Measurements from ENCODE around the gene ATR. TPM values are rescaled to one million over a fixed set of nuclear protein-coding genes. Genes with fewer than 3 reads are reported as not detected.

The ATR gene
- total RNA-seq, 2 experiments from 2014 or later = 29.0 to 29.5 TPM

DNA sequence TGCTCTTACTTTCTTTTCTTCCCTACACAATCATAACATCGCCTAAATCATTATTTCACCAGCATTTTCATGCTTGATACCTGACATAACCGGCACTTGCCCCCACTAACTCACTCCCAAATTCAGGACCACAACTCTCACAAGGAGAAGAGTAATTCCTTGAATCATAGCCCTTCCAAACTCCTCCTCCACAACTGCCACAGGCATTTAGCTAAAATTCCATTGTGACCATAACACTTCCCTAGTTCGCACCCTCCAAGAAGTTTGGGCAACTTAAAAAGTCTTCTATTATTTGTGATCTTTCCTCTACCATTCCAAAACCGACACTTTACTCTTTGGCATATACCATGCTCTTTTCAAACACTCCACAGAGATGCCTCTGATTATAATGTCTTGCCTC lies 71.3 kb downstream of the ATR start:
- ChIA-PET POLR2A (no interaction called here), CTCF (no interaction called here)
- no peaks in the 10 kb centered on the region for H3K27me3 Mint-ChIP-seq
- H3K27me3 ChIP-seq (ENCODE audit: control insufficient read depth in 1 of 2, insufficient read depth in 2 of 2, low read length in 2 of 2) = no peaks in the 10 kb centered on the region
- peaks cover 10% of the 10 kb centered on the region for H3K4me1 ChIP-seq (ENCODE audit: insufficient read depth, low read length)
- ATAC-seq (ENCODE audit: poor library complexity) (no peak), DNase-seq (no peak)
- H3K4me3 ChIP-seq (ENCODE audit: low read length) = no peak overlapping the region
- no peaks in the 10 kb centered on the region for H3K9me3 ChIP-seq (ENCODE audit: control insufficient read depth in 1 of 2, insufficient read depth in 1 of 2, low read length in 2 of 2)
- intact Hi-C loops (cut with DNase I, micrococcal nuclease) = no loop called here
- peaks cover 27% of the 10 kb centered on the region for H3K36me3 ChIP-seq (ENCODE audit: insufficient read depth, low read length)
- peaks cover 12% of the 10 kb centered on the region for H3K4me1 Mint-ChIP-seq (ENCODE audit: low read depth)
- no peak overlapping the region for H3K27ac ChIP-seq (ENCODE audit: low read depth in 1 of 2, low read length in 2 of 2)
- H3K4me3 Mint-ChIP-seq = no peak overlapping the region
- no peaks in the 10 kb centered on the region for H3K9me3 Mint-ChIP-seq
- H3K36me3 Mint-ChIP-seq (ENCODE audit: low read depth) = peaks cover 72% of the 10 kb centered on the region
- no peak overlapping the region for H3K27ac Mint-ChIP-seq
- TF ChIP-seq, protein P1, sequence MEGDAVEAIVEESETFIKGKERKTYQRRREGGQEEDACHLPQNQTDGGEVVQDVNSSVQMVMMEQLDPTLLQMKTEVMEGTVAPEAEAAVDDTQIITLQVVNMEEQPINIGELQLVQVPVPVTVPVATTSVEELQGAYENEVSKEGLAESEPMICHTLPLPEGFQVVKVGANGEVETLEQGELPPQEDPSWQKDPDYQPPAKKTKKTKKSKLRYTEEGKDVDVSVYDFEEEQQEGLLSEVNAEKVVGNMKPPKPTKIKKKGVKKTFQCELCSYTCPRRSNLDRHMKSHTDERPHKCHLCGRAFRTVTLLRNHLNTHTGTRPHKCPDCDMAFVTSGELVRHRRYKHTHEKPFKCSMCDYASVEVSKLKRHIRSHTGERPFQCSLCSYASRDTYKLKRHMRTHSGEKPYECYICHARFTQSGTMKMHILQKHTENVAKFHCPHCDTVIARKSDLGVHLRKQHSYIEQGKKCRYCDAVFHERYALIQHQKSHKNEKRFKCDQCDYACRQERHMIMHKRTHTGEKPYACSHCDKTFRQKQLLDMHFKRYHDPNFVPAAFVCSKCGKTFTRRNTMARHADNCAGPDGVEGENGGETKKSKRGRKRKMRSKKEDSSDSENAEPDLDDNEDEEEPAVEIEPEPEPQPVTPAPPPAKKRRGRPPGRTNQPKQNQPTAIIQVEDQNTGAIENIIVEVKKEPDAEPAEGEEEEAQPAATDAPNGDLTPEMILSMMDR (IDR thresholded peaks at IDR 0.05) = no peak

DNA sequence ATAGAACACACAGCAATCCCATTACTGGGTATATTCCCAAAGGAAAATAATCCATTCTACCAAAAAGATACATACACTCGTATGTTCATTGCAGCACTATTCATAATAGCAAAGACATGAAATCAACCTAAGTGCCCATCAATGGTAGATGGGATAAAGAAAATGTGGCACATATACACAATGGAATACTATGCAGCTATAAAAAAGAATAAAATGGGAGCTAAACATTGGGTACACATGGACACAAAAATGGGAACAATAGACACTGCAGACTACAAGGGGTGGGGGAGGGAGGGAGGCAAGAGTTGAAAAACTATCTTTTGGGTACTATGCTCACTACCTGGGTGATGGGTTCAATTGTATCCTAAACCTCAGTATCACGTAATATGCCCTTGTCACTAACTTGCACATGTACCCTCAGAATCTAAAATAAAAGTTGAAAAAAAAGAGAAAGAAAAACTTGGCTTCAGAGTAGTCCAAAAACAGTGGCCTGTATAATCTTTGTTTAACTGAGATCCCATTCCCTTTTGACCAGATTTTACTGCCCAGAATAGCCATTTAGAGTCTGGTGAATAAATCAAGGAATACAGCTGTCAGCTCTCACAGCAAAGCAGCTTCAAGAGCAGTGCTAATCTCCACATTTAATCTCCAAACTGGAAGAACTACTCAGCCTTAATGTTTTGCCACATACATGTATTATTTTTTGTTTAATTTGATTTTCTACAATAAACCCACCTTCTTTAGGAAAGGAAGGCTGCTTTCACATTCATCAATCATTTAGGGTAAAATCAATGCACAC lies 76.1 kb downstream of the ATR start:
- ChIA-PET CTCF (no interaction called here), POLR2A (no interaction called here)
- Histone ChIP-seq H3K36me3 (ENCODE audit: insufficient read depth, low read length) (peaks cover 42% of the 10 kb centered on the region), H3K4me1 (ENCODE audit: insufficient read depth, low read length) (no peaks in the 10 kb centered on the region), H3K27me3 (ENCODE audit: control insufficient read depth in 1 of 2, insufficient read depth in 2 of 2, low read length in 2 of 2) (no peaks in the 10 kb centered on the region), H3K9me3 (ENCODE audit: control insufficient read depth in 1 of 2, insufficient read depth in 1 of 2, low read length in 2 of 2) (no peaks in the 10 kb centered on the region), H3K4me3 (ENCODE audit: low read length) (no peak overlapping the region), H3K27ac (ENCODE audit: low read depth in 1 of 2, low read length in 2 of 2) (no peak overlapping the region)
- no peaks in the 10 kb centered on the region for H3K4me1 Mint-ChIP-seq (ENCODE audit: low read depth)
- DNase-seq (no peak), ATAC-seq (ENCODE audit: poor library complexity) (no peak)
- TF ChIP-seq, protein P1 (IDR thresholded peaks at IDR 0.05) = no peak
- no peak overlapping the region for H3K27ac Mint-ChIP-seq
- H3K9me3 Mint-ChIP-seq = no peaks in the 10 kb centered on the region
- H3K36me3 Mint-ChIP-seq (ENCODE audit: low read depth) = peaks cover 75% of the 10 kb centered on the region
- intact Hi-C loops (cut with DNase I, micrococcal nuclease) = no loop called here
- H3K4me3 Mint-ChIP-seq = no peak overlapping the region
- H3K27me3 Mint-ChIP-seq = no peaks in the 10 kb centered on the region

DNA sequence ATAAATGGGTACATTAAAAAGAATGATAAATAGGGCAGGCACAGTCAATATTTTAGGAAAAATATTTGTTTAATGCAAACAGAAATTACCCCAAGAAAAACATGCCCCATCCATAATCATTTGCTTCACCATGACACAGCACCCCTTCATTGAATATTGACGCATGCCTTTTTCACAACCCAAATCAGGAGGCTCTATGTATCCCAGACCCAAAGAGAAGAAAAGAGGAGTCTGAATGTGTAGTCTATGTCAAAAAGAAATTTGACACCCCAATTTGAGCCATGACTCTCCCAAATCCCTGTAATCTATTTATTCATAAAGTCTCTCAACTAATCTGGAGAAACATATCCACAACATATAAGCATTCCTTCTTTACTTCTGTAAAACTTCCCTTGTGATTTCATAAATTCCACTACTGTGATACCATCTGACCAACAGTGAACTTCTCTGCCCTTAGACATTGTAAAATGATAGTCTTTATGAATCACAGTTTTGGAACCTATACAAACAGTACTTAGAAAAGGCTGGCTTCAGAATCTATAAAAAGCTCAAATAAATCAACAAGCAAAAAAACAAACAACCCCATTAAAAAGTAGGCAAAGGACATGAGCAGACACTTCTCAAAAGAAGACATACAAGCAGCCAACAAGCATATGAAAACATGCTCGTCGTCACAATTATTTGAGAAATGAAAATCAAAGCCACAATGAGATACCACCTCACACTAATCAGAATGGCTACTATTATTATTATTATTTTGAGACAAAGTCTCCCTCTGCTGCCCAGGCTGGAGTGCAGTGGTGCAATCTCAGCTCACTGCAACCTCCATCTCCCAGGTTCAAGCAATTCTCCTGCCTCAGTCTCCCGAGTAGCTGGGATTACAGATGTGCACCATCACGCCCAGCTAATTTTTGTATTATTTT lies 77.3 kb downstream of the ATR start:
- Histone ChIP-seq H3K27ac (ENCODE audit: low read depth in 1 of 2, low read length in 2 of 2) (no peak overlapping the region), H3K4me1 (ENCODE audit: insufficient read depth, low read length) (no peaks in the 10 kb centered on the region), H3K9me3 (ENCODE audit: control insufficient read depth in 1 of 2, insufficient read depth in 1 of 2, low read length in 2 of 2) (no peaks in the 10 kb centered on the region), H3K36me3 (ENCODE audit: insufficient read depth, low read length) (peaks cover 52% of the 10 kb centered on the region), H3K27me3 (ENCODE audit: control insufficient read depth in 1 of 2, insufficient read depth in 2 of 2, low read length in 2 of 2) (no peaks in the 10 kb centered on the region), H3K4me3 (ENCODE audit: low read length) (no peak overlapping the region)
- TF ChIP-seq, protein P1 (IDR thresholded peaks at IDR 0.05) = no peak
- intact Hi-C loops (cut with DNase I, micrococcal nuclease) = no loop called here
- peaks cover 74% of the 10 kb centered on the region for H3K36me3 Mint-ChIP-seq (ENCODE audit: low read depth)
- H3K9me3 Mint-ChIP-seq = no peaks in the 10 kb centered on the region
- H3K4me1 Mint-ChIP-seq (ENCODE audit: low read depth) = no peaks in the 10 kb centered on the region
- ChIA-PET POLR2A (no interaction called here), CTCF (no interaction called here)
- ATAC-seq (ENCODE audit: poor library complexity) (no peak), DNase-seq (no peak)
- no peak overlapping the region for H3K27ac Mint-ChIP-seq
- no peak overlapping the region for H3K4me3 Mint-ChIP-seq
- H3K27me3 Mint-ChIP-seq = no peaks in the 10 kb centered on the region
